Activated T-helper 1 cell treated with anti-CD3 and anti-CD28 coated beads, Interleukin-12 subunit alpha, Interleukin-12 subunit beta, Interleukin-2, Interleukin-4 antibody, amounts not matched to agents 30 ng/mL and 10 ng/mL and 1 ng/mL, durations not matched to agents 14 hours and 24 hours and 36 hours (primary cell): Measurements from ENCODE around the gene DCC. TPM values are rescaled to one million over a fixed set of nuclear protein-coding genes. Genes with fewer than 3 reads are reported as not detected.

ENCODE experiments used
- DNase-seq: peaks from one replicate; pipeline ENCODE4 v3.0.0; 2021; ENCODE audit warnings: low spot score
- H3K27ac Mint-ChIP-seq: one replicate; pipeline ENCODE4 v1.8.0; 2021; ENCODE audit warnings: mild to moderate bottlenecking, mixed read lengths
- H3K27me3 Mint-ChIP-seq: one replicate; pipeline ENCODE4 v1.8.0; 2022; ENCODE audit warnings: mild to moderate bottlenecking, moderate library complexity, mixed read lengths; ENCODE audit not compliant: insufficient read depth
- H3K36me3 Mint-ChIP-seq: one replicate; pipeline ENCODE4 v1.8.0; 2021; ENCODE audit warnings: low read depth, mixed read lengths
- H3K4me1 Mint-ChIP-seq: one replicate; pipeline ENCODE4 v1.8.0; 2021; ENCODE audit warnings: low read depth, mixed read lengths
- H3K4me3 Mint-ChIP-seq: one replicate; pipeline ENCODE4 v1.8.0; 2021; ENCODE audit warnings: mild to moderate bottlenecking, moderate library complexity, mixed read lengths
- H3K9me3 Mint-ChIP-seq: one replicate; pipeline ENCODE4 v1.8.0; 2021; ENCODE audit warnings: mixed read lengths
- intact Hi-C: fragments of 100-400 bp; cut with micrococcal nuclease; formaldehyde crosslinking; loops from one replicate; pipeline ENCODE4 v1.15.1; 2024
- total RNA-seq: library from RNA; stranded (reverse); gene quantifications from 2 replicates; pipeline ENCODE4 v1.2.3, GENCODE V29; 2022

The DCC gene
- total RNA-seq, 1 donor from 2014 or later, result not detected

GRCh38 chr18:53385889-53386288 lies 1045.9 kb downstream of the DCC start:
- intact Hi-C loops, result no loop called here
- no peak overlapping the region for H3K27ac Mint-ChIP-seq
- DNase-seq, result no peak

DNA sequence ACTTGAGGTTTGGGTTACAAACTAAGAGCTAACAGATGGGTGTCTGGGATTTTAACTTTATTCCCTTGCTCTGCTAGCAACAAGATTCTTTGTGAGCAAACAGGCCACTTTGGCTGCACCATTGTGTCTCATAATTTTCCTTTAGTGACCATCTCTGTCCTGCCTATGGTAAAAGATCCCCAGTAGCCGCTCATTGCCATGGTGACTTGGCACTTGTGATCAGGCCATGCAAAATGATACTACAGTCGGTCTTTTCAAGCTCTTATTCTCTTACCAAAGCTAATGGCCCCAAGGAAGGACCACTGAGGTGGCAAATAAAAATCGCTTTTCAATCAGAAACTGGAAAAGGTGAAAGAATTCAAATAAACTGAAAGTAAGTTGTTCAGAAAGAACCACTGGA lies 1047.6 kb downstream of the DCC start:
- intact Hi-C loops, result no loop called here
- Mint-ChIP-seq H3K27me3 (no peaks in the 10 kb centered on the region), H3K4me1 (no peaks in the 10 kb centered on the region), H3K4me3 (no peak overlapping the region), H3K36me3 (no peaks in the 10 kb centered on the region), H3K9me3 (peaks cover 11% of the 10 kb centered on the region), H3K27ac (no peak overlapping the region)
- no peak for DNase-seq

More at GRCh38 chr18:53385889-53386288, 1045.9 kb downstream of the DCC start:
- Mint-ChIP-seq H3K9me3 (peaks cover 7% of the 10 kb centered on the region), H3K4me3 (no peak overlapping the region), H3K36me3 (no peaks in the 10 kb centered on the region), H3K4me1 (no peaks in the 10 kb centered on the region), H3K27me3 (no peaks in the 10 kb centered on the region)

DNA sequence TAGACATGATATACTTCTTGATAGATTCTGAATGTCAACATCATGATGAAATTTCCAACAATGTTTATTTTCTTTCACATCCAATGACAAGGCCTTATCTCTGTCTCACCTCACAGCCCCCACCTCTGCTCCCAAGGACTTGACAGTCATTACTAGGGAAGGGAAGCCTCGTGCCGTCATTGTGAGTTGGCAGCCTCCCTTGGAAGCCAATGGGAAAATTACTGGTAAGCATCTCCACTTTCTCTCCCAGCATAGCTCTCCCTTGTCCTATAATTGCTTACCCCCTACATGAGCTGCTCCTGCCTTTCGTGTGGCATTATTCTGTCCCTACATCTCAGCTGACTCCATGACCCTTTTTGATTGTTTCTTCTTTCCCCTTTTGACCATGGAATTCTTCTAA lies 1062.7 kb downstream of the DCC start:
- H3K27me3 Mint-ChIP-seq, result no peaks in the 10 kb centered on the region
- H3K27ac Mint-ChIP-seq, result no peak overlapping the region
- intact Hi-C loops, result no loop called here
- no peak for DNase-seq
- peaks cover 3% of the 10 kb centered on the region for H3K9me3 Mint-ChIP-seq
- H3K36me3 Mint-ChIP-seq, result no peaks in the 10 kb centered on the region
- H3K4me1 Mint-ChIP-seq, result no peaks in the 10 kb centered on the region
- H3K4me3 Mint-ChIP-seq, result no peak overlapping the region

DNA sequence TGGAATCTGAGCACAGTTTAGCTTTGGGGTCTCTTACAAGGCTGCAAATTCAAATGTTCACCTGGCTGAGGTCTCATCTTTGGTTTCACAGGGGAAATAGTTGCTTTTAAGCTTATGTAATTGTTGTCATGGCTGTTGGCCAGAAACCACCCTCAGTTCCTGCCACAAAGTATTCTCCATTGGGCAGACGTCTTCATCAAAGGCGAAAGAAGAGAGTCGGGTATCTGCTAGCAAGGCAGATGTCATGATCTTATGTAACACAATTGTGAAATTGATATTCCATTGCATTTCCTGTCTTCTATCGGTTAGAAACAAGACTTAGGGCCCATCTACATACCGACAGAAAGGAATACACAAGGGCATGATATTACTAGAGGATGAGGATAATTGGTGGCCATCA lies 1068.3 kb downstream of the DCC start:
- Mint-ChIP-seq H3K9me3 (peaks cover 3% of the 10 kb centered on the region), H3K36me3 (no peaks in the 10 kb centered on the region), H3K27me3 (no peaks in the 10 kb centered on the region), H3K4me1 (no peaks in the 10 kb centered on the region), H3K27ac (no peak overlapping the region), H3K4me3 (no peak overlapping the region)
- no peak for DNase-seq
- intact Hi-C loops, result no loop called here

GRCh38 chr18:53411511-53411910 lies 1071.5 kb downstream of the DCC start:
- no peaks in the 10 kb centered on the region for H3K27me3 Mint-ChIP-seq
- no peak overlapping the region for H3K27ac Mint-ChIP-seq
- no peak overlapping the region for H3K4me3 Mint-ChIP-seq
- no peaks in the 10 kb centered on the region for H3K9me3 Mint-ChIP-seq
- no peaks in the 10 kb centered on the region for H3K36me3 Mint-ChIP-seq
- intact Hi-C loops, result no loop called here
- no peaks in the 10 kb centered on the region for H3K4me1 Mint-ChIP-seq
- no peak for DNase-seq

DNA sequence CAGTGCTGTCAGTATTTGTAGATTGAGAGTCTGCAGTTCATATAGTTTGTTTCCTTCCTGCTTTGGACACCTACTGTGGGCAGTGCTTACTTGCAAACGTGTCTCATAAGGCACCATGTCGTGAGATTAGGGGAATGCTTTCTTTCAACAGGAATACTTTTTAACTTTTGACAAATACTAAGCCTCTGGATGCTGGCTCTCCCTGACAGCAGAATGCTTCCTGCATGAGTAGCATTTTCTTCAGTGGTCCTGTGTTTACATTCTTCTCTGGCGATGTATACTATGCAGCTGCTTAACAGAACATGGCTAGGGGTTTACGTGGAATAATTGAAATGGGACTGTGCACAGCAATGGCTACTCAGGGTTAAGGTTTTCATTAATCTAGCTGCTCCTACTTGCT lies 1077.0 kb downstream of the DCC start:
- no peaks in the 10 kb centered on the region for H3K4me1 Mint-ChIP-seq
- no peaks in the 10 kb centered on the region for H3K9me3 Mint-ChIP-seq
- intact Hi-C loops, result no loop called here
- H3K27me3 Mint-ChIP-seq, result no peaks in the 10 kb centered on the region
- H3K4me3 Mint-ChIP-seq, result no peak overlapping the region
- H3K36me3 Mint-ChIP-seq, result no peaks in the 10 kb centered on the region
- H3K27ac Mint-ChIP-seq, result no peak overlapping the region
- no peak for DNase-seq

- Mint-ChIP-seq H3K27ac (no peak overlapping the region), H3K4me3 (no peak overlapping the region), H3K9me3 (no peaks in the 10 kb centered on the region), H3K36me3 (no peaks in the 10 kb centered on the region), H3K4me1 (no peaks in the 10 kb centered on the region), H3K27me3 (no peaks in the 10 kb centered on the region)
- DNase-seq, result no peak
- intact Hi-C loops, result no loop called here
Measured at GRCh38 chr18:53421869-53422268, 1081.9 kb downstream of the DCC start.

- Mint-ChIP-seq H3K4me3 (no peak overlapping the region), H3K27me3 (no peaks in the 10 kb centered on the region), H3K27ac (no peak overlapping the region), H3K9me3 (no peaks in the 10 kb centered on the region), H3K36me3 (no peaks in the 10 kb centered on the region), H3K4me1 (no peaks in the 10 kb centered on the region)
- intact Hi-C loops, result no loop called here
- DNase-seq, result no peak
Measured at GRCh38 chr18:53422896-53423295, 1082.9 kb downstream of the DCC start.

GRCh38 chr18:53426666-53427184 lies 1086.7 kb downstream of the DCC start:
- Mint-ChIP-seq H3K4me3 (no peak overlapping the region), H3K27me3 (no peaks in the 10 kb centered on the region), H3K4me1 (no peaks in the 10 kb centered on the region), H3K9me3 (no peaks in the 10 kb centered on the region), H3K36me3 (no peaks in the 10 kb centered on the region), H3K27ac (no peak overlapping the region)
- intact Hi-C loops, result no loop called here
- DNase-seq, result no peak

GRCh38 chr18:53441761-53442414 lies 1101.9 kb downstream of the DCC start:
- Mint-ChIP-seq H3K27me3 (no peaks in the 10 kb centered on the region), H3K9me3 (peaks cover 6% of the 10 kb centered on the region), H3K36me3 (no peaks in the 10 kb centered on the region), H3K27ac (no peak overlapping the region), H3K4me1 (no peaks in the 10 kb centered on the region), H3K4me3 (no peak overlapping the region)
- intact Hi-C loops, result no loop called here
- no peak for DNase-seq

- no peaks in the 10 kb centered on the region for H3K4me1 Mint-ChIP-seq
- H3K27ac Mint-ChIP-seq, result no peak overlapping the region
- H3K4me3 Mint-ChIP-seq, result no peak overlapping the region
- H3K9me3 Mint-ChIP-seq, result peaks cover 6% of the 10 kb centered on the region
- no peak for DNase-seq
- intact Hi-C loops, result no loop called here
- no peaks in the 10 kb centered on the region for H3K27me3 Mint-ChIP-seq
- H3K36me3 Mint-ChIP-seq, result no peaks in the 10 kb centered on the region
Measured at GRCh38 chr18:53442415-53442783, 1102.4 kb downstream of the DCC start.

GRCh38 chr18:53443336-53443735 lies 1103.3 kb downstream of the DCC start:
- Mint-ChIP-seq H3K27ac (no peak overlapping the region), H3K4me3 (no peak overlapping the region), H3K27me3 (no peaks in the 10 kb centered on the region), H3K36me3 (no peaks in the 10 kb centered on the region), H3K4me1 (no peaks in the 10 kb centered on the region), H3K9me3 (peaks cover 6% of the 10 kb centered on the region)
- DNase-seq, result no peak
- intact Hi-C loops, result no loop called here

GRCh38 chr18:53443831-53444230 lies 1103.8 kb downstream of the DCC start:
- Mint-ChIP-seq H3K4me3 (no peak overlapping the region), H3K27me3 (no peaks in the 10 kb centered on the region), H3K4me1 (no peaks in the 10 kb centered on the region), H3K9me3 (peaks cover 6% of the 10 kb centered on the region), H3K27ac (no peak overlapping the region), H3K36me3 (no peaks in the 10 kb centered on the region)
- DNase-seq, result no peak
- intact Hi-C loops, result no loop called here

- intact Hi-C loops, result no loop called here
- Mint-ChIP-seq H3K9me3 (no peaks in the 10 kb centered on the region), H3K36me3 (no peaks in the 10 kb centered on the region), H3K27me3 (no peaks in the 10 kb centered on the region), H3K27ac (no peak overlapping the region), H3K4me1 (no peaks in the 10 kb centered on the region), H3K4me3 (no peak overlapping the region)
- no peak for DNase-seq
Measured at GRCh38 chr18:53451902-53452301, 1111.9 kb downstream of the DCC start.
